HL-60 (cell line): ENCODE measurements around the gene ACVR1B.

ENCODE experiments used
- DNase-seq, 2 experiments: peaks; one replicate each; pipeline ENCODE4 v3.0.0-alpha.2; 2010 to 2020; ENCODE audit warnings: low read depth in 1 of 2, low spot score in 1 of 2
- H3K27ac ChIP-seq: fragments of 250-450 bp; sonication (Bioruptor Pico); replicated peaks from 2 replicates; pipeline ENCODE4 v1.5.1; 2020; ENCODE audit warnings: mild to moderate bottlenecking, moderate library complexity
- H3K27me3 ChIP-seq: fragments of 250-450 bp; sonication (Bioruptor Pico); 2 replicates; pipeline ENCODE4 v1.5.1; 2021; ENCODE audit warnings: mild to moderate bottlenecking, moderate library complexity; ENCODE audit not compliant: insufficient read depth, poor library complexity, severe bottlenecking
- H3K4me3 ChIP-seq: replicated peaks from 2 replicates; pipeline ENCODE4 v1.5.1; 2011; ENCODE audit warnings: mild to moderate bottlenecking, control low read depth, low read length; ENCODE audit not compliant: insufficient read depth
- GABPA ChIP-seq: IDR thresholded peaks from 2 replicates; pipeline ENCODE4 v1.6.1; 2012; ENCODE audit warnings: low read depth
- POLR2AphosphoS5 ChIP-seq: IDR thresholded peaks from 2 replicates; pipeline ENCODE4 v1.6.1; 2012; ENCODE audit warnings: low read depth
- REST ChIP-seq: IDR thresholded peaks from 2 replicates; pipeline ENCODE4 v1.6.1; 2012; ENCODE audit warnings: low read depth; ENCODE audit not compliant: insufficient replicate concordance
- SPI1 ChIP-seq: IDR thresholded peaks from 2 replicates; pipeline ENCODE4 v1.6.1; 2012; ENCODE audit warnings: low read depth, mild to moderate bottlenecking, borderline replicate concordance
- TF ChIP-seq, protein P1 (sequence below): IDR thresholded peaks from one replicate; pipeline ENCODE4 v1.5.1; 2011; ENCODE audit warnings: low read length, control low read depth, inconsistent platforms; ENCODE audit not compliant: insufficient read depth

ACVR1B gene

DNA sequence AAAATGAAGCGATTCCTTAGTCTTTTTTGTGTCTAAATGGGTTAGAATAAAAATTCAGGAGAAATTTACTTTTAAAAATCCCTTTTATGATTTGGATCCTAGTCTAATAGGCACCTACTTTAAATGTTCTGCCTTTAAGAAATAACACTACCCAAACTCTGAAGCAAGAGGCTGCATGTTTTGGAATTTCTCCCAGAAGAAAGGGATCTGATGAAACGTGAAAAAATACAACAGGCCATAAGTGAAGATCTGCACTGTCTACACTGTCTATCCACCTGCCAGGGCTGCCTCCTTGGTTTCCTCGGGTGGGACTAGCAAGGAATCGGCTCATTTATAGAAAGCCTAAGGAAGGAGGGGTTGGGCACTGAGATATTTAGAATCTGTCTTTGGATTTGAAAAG lies 22.1 kb downstream of the ACVR1B start:
- TF ChIP-seq SPI1: no peak
- TF ChIP-seq GABPA: no peak
- TF ChIP-seq POLR2AphosphoS5: no peak
- TF ChIP-seq, protein P1, sequence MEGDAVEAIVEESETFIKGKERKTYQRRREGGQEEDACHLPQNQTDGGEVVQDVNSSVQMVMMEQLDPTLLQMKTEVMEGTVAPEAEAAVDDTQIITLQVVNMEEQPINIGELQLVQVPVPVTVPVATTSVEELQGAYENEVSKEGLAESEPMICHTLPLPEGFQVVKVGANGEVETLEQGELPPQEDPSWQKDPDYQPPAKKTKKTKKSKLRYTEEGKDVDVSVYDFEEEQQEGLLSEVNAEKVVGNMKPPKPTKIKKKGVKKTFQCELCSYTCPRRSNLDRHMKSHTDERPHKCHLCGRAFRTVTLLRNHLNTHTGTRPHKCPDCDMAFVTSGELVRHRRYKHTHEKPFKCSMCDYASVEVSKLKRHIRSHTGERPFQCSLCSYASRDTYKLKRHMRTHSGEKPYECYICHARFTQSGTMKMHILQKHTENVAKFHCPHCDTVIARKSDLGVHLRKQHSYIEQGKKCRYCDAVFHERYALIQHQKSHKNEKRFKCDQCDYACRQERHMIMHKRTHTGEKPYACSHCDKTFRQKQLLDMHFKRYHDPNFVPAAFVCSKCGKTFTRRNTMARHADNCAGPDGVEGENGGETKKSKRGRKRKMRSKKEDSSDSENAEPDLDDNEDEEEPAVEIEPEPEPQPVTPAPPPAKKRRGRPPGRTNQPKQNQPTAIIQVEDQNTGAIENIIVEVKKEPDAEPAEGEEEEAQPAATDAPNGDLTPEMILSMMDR: no peak
- TF ChIP-seq REST: no peak
- H3K27ac ChIP-seq: peak overlapping the region; percentile 83
- no peaks in the 10 kb centered on the region for H3K27me3 ChIP-seq
- DNase-seq: no peak
- no peak overlapping the region for H3K4me3 ChIP-seq

DNA sequence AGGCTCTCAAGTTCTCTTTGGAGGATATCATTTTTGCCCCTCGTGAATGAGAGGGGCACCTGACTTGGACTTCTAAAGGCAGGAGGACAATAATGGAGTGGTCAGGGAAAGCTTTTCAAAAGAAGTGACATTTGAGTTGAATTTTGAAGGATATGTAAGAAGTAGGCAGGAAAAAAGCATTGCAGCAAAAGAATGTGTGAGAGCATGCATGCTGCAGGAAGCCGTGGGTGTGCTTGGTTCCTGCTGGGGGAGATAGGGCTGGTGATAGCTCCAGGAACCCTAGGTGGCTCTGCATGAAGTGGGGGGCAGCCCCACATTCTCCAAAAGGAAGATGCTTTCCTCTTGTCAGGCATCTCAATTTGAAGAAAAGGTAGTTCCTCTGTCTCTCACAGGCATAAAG lies 23.1 kb downstream of the ACVR1B start:
- Histone ChIP-seq H3K4me3 (no peak overlapping the region), H3K27me3 (no peaks in the 10 kb centered on the region), H3K27ac (peak overlapping the region; percentile 83)
- TF ChIP-seq GABPA (no peak), POLR2AphosphoS5 (no peak), REST (no peak), SPI1 (no peak)
- TF ChIP-seq, protein P1: no peak
- no peak for DNase-seq

DNA sequence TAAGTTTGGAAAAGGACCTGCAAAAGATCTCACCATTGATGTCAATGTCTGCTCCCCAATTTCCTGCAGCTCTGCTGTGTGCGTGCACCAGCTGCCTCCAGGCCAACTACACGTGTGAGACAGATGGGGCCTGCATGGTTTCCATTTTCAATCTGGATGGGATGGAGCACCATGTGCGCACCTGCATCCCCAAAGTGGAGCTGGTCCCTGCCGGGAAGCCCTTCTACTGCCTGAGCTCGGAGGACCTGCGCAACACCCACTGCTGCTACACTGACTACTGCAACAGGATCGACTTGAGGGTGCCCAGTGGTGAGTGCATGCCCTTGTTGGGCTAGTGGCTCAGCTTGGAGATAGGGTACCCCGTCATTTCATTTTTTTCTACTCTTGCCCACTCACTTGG lies 23.7 kb downstream of the ACVR1B start:
- DNase-seq: no peak
- Histone ChIP-seq H3K27me3 (no peaks in the 10 kb centered on the region), H3K4me3 (no peak overlapping the region), H3K27ac (peak overlapping the region; percentile 83; the same call in 1 of the 2 replicates)
- TF ChIP-seq POLR2AphosphoS5 (no peak), SPI1 (no peak), REST (no peak), GABPA (no peak)
- TF ChIP-seq, protein P1: no peak
